ENCODE results near the gene TUB. TPM values are rescaled to one million over a fixed set of nuclear protein-coding genes. Genes with fewer than 3 reads are reported as not detected.

Gene TUB
- total and polyA plus RNA-seq, 2 donors (not counting 1 experiment from before 2014, with no cell fraction given), result 0.06 to 0.10 TPM

DNA sequence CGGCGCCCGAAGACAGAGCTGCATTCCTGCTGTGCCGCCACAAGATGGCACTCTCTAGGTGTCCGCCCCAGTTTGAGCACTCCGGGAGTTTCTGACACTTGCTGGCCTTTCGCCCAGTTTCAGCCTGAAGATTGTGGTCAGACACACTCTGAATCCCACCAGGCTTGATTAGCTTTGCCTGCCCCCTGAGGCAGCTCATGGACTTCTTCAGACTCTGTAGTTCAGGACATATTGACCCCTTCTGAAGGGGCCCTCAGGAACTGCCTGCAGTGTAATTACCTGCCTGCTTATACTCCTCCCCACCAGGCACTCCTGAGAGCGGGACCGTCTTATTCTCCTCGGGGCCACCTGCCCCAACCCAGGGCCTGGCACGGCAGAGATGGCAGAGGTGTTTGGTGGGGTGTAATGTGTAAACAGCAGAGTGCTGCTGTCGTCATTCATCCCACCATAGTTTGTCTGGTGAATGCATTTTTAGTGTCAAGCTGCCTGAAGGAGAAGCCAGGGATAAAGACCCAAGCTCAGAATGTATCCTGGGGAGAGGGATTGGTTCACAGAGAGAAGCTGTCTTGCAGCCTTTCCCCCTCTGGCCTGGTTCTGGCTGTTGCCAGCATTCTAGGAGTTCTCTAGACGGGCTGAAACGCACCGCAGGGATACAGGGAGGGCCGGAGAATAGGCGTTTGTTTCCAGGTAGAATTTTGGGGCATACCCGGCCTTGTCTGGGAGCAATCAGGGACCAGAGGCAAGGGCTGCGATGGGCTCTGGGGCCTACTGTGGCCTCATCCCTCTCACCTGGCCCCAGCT lies 47.5 kb upstream of the TUB start:
- WGBS (ENCODE audit: insufficient coverage), result 49% methylated on average over 16 of the region's 19 CpGs
- Mint-ChIP-seq H3K27me3 (peaks cover 45% of the 10 kb centered on the region), H3K27ac (no peak overlapping the region), H3K9me3 (ENCODE audit: insufficient read depth) (no peaks in the 10 kb centered on the region), H3K4me3 (no peak overlapping the region), H3K4me1 (peaks cover 6% of the 10 kb centered on the region)
- Histone ChIP-seq H3K9me3 (ENCODE audit: control extremely low read depth in 1 of 3, control insufficient read depth in 2 of 3, insufficient read depth in 1 of 3, low read length in 2 of 3) (no peaks in the 10 kb centered on the region), H3K9ac (ENCODE audit: low read length) (no peak overlapping the region), H3K4me3 (ENCODE audit: control extremely low read depth in 1 of 5, extremely low read depth in 1 of 5, insufficient read depth in 1 of 5, low read depth in 2 of 5, low read length in 4 of 5) (no peak overlapping the region), H3K4me2 (replicated peaks; ENCODE audit: low read depth, low read length, poor library complexity, severe bottlenecking) (peak overlapping the region; percentile 39), H3K79me2 (ENCODE audit: control insufficient read depth, insufficient read depth, low read length) (no peaks in the 10 kb centered on the region), H3K36me3 (replicated peaks in 1 of 2; ENCODE audit: control extremely low read depth in 1 of 2, control insufficient read depth in 1 of 2, extremely low read depth in 1 of 2, insufficient read depth in 2 of 2, low read length in 1 of 2) (no peaks in the 10 kb centered on the region), H4K20me1 (ENCODE audit: control insufficient read depth, insufficient read depth, low read length, poor library complexity, severe bottlenecking) (no peaks in the 10 kb centered on the region), H3K27ac (ENCODE audit: low read length in 2 of 2) (no peak overlapping the region), H2AFZ (ENCODE audit: insufficient read depth, low read depth, low read length, poor library complexity, severe bottlenecking) (no peak overlapping the region), H3K27me3 (replicated peaks in 1 of 4; ENCODE audit: control extremely low read depth in 1 of 4, control insufficient read depth in 3 of 4, insufficient read depth in 4 of 4, low read length in 3 of 4) (peaks cover 0 to 31% (median 9%) of the 10 kb centered on the region in 4 experiments), H3K4me1 (ENCODE audit: control insufficient read depth in 2 of 2, insufficient read depth in 2 of 2, low read length in 2 of 2) (peaks cover 0 to 8% of the 10 kb centered on the region in 2 donors)
- ATAC-seq (ENCODE audit: low read depth) (peak; percentile 83), DNase-seq (peak; percentile 69)
- CTCF ChIA-PET, result interaction anchor here (0.7 to 3.6 kb wide), 23 partner anchors 10 to 1037 kb away, joined by 3 to 85 read pairs (median 4); no protein-coding TSS in a partner anchor
- POLR2A ChIA-PET, result no interaction called here
- no peak for TF ChIP-seq EZH2 (IDR thresholded peaks at IDR 0.05; ENCODE audit: borderline replicate concordance, insufficient read depth, low read depth, low read length, poor library complexity, severe bottlenecking)
- TF ChIP-seq, protein P1, sequence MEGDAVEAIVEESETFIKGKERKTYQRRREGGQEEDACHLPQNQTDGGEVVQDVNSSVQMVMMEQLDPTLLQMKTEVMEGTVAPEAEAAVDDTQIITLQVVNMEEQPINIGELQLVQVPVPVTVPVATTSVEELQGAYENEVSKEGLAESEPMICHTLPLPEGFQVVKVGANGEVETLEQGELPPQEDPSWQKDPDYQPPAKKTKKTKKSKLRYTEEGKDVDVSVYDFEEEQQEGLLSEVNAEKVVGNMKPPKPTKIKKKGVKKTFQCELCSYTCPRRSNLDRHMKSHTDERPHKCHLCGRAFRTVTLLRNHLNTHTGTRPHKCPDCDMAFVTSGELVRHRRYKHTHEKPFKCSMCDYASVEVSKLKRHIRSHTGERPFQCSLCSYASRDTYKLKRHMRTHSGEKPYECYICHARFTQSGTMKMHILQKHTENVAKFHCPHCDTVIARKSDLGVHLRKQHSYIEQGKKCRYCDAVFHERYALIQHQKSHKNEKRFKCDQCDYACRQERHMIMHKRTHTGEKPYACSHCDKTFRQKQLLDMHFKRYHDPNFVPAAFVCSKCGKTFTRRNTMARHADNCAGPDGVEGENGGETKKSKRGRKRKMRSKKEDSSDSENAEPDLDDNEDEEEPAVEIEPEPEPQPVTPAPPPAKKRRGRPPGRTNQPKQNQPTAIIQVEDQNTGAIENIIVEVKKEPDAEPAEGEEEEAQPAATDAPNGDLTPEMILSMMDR (IDR thresholded peaks at IDR 0.05), result peak; percentile 86
- intact Hi-C loops (cut with micrococcal nuclease), result loop anchor here (1.0 to 2.0 kb wide), 2 partner anchors 66 to 175 kb away; no protein-coding TSS in a partner anchor

DNA sequence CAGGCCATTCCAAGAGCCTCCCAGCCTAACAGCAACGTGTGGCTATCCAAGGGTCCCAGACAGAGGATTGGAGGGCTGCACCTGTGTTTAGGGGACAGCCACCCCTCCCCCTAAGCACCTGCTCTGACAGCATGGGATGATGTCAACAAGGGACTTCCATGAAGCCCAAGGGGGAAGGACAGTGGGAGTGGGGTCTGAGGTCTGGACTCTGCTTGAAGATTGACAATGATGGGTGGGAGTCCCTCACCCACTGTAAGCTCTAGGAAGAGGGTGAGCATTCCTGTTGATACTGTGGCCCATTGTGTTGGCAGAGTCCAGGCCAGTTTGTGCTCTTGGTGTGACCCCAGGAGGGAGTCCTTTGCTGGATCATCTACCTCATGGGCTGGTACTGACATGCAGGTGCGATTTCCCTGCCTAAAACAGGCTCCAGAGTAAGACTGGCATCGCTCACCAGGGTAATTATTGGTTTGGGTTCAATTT lies 46.9 kb upstream of the TUB start:
- H3K79me2 ChIP-seq (ENCODE audit: control insufficient read depth, insufficient read depth, low read length), result no peaks in the 10 kb centered on the region
- no CpG with 5 or more reads among the region's 3 CpGs for WGBS (ENCODE audit: insufficient coverage)
- no peak overlapping the region for H3K27ac ChIP-seq (ENCODE audit: low read length in 2 of 2)
- no peaks in the 10 kb centered on the region for H3K9me3 ChIP-seq (ENCODE audit: control extremely low read depth in 1 of 3, control insufficient read depth in 2 of 3, insufficient read depth in 1 of 3, low read length in 2 of 3)
- H3K36me3 ChIP-seq (replicated peaks in 1 of 2; ENCODE audit: control extremely low read depth in 1 of 2, control insufficient read depth in 1 of 2, extremely low read depth in 1 of 2, insufficient read depth in 2 of 2, low read length in 1 of 2), result no peaks in the 10 kb centered on the region
- Mint-ChIP-seq H3K9me3 (ENCODE audit: insufficient read depth) (no peaks in the 10 kb centered on the region), H3K4me3 (no peak overlapping the region), H3K4me1 (peaks cover 6% of the 10 kb centered on the region), H3K27me3 (peaks cover 46% of the 10 kb centered on the region), H3K27ac (no peak overlapping the region)
- TF ChIP-seq, protein P1 (IDR thresholded peaks at IDR 0.05), result no peak
- no peak for TF ChIP-seq EZH2 (IDR thresholded peaks at IDR 0.05; ENCODE audit: borderline replicate concordance, insufficient read depth, low read depth, low read length, poor library complexity, severe bottlenecking)
- no peak overlapping the region for H3K4me3 ChIP-seq (ENCODE audit: control extremely low read depth in 1 of 5, extremely low read depth in 1 of 5, insufficient read depth in 1 of 5, low read depth in 2 of 5, low read length in 4 of 5)
- peaks cover 0 to 8% of the 10 kb centered on the region in 2 donors for H3K4me1 ChIP-seq (ENCODE audit: control insufficient read depth in 2 of 2, insufficient read depth in 2 of 2, low read length in 2 of 2)
- DNase-seq, result no peak
- peaks cover 0 to 27% (median 9%) of the 10 kb centered on the region in 4 experiments for H3K27me3 ChIP-seq (replicated peaks in 1 of 4; ENCODE audit: control extremely low read depth in 1 of 4, control insufficient read depth in 3 of 4, insufficient read depth in 4 of 4, low read length in 3 of 4)
- ChIA-PET POLR2A (no interaction called here), CTCF (interaction anchor here (0.7 to 3.6 kb wide), 17 partner anchors 9 to 1038 kb away, joined by 3 to 85 read pairs (median 5); no protein-coding TSS in a partner anchor)
- H2AFZ ChIP-seq (ENCODE audit: insufficient read depth, low read depth, low read length, poor library complexity, severe bottlenecking), result no peak overlapping the region
- no peak overlapping the region for H3K9ac ChIP-seq (ENCODE audit: low read length)
- no peaks in the 10 kb centered on the region for H4K20me1 ChIP-seq (ENCODE audit: control insufficient read depth, insufficient read depth, low read length, poor library complexity, severe bottlenecking)
- intact Hi-C loops (cut with micrococcal nuclease), result no loop called here
- no peak overlapping the region for H3K4me2 ChIP-seq (replicated peaks; ENCODE audit: low read depth, low read length, poor library complexity, severe bottlenecking)
- no peak for ATAC-seq (ENCODE audit: low read depth)

All from B cell (primary cell).